GM21737 (cell line): Measurements from ENCODE around the gene B3GLCT.

Source experiments
- ATAC-seq: cut with Tn5 transposase; IDR thresholded peaks from one replicate; pipeline ENCODE4 v1.9.1; 2021; ENCODE audit warnings: mild to moderate bottlenecking, moderate library complexity; ENCODE audit not compliant: unreplicated experiment

B3GLCT gene

DNA sequence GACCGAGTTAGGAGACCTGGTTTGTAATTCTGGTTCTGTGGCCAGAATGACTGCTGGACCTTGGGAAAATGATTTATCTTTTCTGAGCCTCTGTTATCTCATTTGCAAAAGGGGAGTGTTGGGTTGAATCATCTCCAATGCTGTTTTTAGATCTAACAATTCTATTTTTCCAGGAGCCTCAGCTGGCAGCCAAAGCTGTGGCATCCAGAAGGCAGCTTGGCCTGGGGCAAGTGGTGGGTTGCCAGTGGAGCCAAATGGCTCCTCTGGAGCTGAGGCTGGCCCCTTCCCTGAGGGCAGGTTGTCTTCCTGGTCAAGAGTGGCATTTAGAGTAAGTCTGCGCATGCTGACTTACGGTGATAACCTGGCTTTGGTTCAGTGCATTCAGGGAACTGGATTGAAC is 21.3 kb downstream of the B3GLCT start:
- ATAC-seq = no peak

DNA sequence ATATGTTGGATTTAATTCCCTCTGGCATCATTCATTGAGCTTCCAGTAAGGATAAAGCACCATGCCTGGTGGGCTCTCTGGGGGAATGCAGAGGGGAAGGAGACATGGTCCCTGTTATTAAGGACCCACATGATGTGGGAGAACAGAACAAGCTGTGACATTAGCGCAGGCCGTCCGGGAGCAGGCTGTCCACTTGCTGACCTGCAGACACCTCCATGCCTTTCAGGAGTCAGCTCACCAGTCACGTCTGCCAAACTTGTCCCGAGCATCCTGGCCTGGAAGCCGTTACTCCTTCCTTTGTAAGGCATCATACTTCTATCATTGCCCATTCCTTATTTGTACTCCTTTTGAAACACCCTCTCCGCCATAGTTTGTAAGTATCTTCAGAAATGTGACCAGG is 23.4 kb downstream of the B3GLCT start:
- ATAC-seq = no peak

DNA sequence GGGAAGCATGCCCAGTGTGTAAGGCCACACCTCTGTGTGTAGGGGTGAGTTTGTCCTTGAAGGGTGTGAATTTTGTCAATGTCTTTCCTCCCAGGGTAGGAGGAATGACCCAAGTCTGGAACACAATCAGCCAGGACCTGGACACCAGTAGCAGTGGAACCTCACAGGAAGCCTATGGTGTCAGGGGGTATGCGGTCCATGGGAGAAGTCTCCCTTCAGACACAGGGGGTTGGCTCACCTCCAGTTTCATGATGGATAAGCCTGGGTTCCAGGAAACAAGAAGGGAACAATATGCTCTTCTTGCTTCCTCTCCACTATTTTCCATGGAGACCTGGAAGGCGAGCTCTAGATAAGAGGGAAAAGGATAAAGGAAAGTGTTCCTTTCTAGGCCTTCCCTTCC is 23.9 kb downstream of the B3GLCT start:
- no peak for ATAC-seq

DNA sequence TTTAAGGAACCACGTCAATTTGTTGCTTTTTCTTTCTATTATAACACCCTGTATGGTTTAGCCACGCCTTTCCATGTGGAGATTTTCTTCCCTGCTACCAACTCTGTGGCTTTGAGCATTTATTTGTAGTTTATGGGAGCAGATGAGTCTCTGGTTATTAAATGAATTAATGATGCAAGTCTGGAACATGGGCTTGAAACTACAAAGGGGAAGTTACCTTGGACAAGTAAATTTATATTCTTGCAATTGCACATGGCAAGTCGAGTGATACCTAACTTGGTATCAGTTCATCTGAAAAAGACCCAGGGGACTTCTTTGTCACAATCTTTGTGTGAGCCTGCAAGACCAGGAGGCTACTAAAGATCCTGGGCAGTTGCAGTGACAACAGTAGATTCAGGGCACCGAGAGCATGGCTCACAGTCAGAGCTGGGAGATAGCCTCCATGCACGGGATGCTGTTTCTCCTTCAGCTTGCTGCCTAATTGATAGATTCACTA is 24.4 kb downstream of the B3GLCT start:
- no peak for ATAC-seq

DNA sequence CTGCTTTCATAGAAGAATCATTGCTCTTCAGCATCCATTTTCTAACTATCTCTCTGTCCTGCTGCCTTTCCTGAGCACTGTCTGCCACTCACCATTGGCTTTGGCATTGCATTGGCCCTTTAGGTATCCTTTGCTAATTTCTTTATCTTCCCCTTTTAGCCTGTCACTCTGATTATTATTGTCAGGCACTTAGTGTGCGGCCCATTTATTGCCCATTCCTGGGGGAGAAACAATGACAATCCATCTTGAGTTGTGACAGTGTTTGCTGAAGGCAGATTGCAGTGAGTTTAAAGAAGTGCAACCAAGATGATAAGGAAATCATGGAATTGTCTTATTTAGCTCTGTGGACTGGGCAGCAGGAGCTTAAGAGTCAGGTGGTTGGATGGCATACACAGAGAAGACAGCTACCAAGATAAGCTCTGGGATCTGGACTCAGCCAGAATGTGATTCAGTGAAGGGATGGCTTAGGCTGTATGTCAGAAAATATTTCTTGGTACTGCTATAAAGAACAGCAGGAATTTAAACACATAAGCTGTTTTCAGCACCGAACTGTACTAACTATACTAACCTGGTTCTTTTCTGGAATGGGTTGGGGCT is 25.3 kb downstream of the B3GLCT start:
- ATAC-seq = no peak

DNA sequence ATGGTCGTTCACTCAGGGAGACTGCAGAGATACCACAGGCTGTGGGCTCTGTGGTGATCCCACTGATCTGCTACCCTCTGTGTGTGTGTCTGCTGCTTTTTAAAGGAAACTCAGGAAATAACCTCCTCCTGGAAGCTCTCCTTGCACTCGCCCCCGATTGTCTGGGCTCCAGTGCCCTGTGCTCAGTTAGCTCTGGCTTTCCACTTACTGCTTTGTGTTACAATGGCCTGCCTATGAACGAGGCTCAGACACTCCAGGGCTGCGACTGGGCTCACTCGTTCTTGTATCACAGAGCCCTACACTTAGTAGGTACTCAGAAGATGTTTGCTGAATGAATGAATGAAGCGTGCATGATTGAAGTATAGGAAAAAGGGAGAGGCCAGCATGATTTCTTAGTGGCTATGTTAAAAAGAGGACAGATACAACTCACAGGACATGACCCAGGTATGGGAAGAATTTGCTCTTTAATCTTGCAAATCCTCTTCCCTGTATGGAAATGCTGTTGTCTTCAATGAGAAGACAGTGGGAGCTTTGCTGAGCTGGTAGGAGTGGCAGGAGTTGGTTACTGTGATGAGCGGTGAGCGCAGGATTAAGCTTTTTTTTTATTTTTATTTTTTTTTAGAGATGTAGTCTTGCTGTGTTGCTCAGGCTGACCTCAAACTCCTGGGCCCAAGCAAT is 26.4 kb downstream of the B3GLCT start:
- ATAC-seq = no peak

DNA sequence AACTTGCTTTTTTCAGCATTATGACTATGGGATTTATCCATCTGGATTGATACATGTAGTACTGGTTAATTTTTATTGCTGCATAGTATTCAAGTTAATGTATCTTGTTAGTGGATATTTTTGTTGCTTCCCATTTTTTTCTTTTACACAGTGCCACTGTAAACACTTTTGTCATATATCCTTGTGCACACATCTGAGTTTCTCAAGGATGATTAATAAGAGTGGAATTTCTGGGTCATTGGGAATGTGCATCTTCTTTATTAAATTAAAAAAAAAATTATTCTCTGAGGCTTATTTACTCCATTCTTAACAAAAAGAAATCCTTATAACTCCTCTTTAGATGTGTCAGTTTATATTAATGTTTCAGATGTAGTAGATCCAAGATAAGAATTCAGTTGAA is 27.3 kb downstream of the B3GLCT start:
- no peak for ATAC-seq

DNA sequence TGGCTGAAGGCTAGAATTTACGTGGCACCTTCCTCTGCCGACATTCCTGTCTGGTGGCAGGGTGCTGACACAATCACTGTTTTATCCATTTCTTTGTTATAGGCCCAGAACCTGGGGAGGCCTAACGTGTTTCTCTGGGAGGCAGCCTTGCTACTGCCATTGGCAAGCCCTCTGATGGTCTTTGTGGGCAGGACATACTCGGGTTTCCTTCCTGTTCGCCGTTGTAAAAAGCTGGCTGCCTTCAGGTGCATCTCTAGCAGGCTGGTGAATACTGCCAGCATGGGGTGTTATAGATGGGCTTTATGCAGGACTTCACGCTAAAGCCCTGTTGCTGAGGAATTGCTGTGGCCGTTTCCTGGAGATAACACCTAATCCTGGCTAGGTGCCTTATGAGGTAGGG is 28.1 kb downstream of the B3GLCT start:
- no peak for ATAC-seq

DNA sequence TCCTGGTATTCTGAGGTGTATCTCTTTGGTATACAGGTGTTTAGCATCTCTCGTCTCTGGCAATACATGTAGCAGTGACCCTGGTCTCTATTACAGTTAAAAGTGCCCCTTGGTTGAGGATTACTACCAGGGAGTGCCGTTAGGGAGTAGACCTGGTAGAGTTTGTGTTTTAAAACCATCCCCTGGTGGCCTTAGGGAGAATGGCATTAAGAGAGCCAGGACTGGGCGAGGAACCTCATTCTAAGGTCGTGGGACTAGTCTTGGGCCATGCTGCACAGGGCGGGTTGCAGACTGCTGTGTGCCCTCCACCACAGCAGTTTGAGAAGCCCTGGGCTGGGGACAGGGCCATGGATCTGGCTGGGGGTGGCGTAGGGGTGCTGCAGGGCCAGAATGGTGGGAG is 35.0 kb downstream of the B3GLCT start:
- ATAC-seq = no peak

DNA sequence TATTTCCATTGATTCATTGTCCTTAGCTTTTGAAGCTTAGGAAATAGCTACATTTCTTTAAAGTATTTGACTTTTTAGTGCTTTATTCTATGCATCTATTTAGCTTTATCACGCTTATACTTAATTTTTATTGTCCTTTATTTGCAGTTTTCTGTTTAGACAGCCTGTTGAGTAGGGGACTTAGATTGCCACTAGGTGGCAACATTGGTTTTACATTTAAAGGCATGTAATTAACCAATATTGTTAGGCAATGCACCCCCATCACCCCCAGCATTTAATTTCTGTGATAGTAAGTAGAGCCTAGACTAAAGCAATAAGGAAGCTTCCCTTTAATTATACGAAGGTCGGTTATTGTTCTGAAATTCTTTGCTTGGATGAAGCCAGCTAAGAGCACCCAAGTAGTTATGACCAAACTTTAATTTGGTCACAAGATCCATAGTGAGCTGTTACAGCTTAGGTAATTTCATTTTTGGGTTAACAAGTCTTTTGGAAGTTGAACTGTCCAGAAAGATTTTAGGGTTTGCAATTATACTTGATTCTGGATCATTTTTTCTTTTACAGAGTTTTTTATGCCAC is 36.5 kb downstream of the B3GLCT start:
- no peak for ATAC-seq

DNA sequence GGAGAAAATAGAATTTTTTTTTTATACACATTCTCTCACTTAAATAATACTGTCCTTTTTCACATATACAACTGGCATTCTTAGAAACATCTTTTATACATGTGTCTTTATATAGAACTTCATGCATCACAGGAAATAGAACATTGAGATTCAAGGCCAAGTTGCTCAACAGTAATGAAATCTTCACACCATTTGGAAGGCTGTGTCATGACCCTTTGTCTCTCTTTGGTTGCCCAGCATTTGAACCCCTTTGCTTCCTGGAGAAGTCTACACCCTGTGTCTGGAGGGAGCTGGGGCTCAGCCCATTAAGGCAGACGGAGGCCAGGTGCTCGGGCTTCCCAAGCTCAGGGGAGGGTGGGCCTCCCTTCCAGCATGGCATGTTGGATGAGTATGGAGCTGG is 41.1 kb downstream of the B3GLCT start:
- ATAC-seq = no peak

DNA sequence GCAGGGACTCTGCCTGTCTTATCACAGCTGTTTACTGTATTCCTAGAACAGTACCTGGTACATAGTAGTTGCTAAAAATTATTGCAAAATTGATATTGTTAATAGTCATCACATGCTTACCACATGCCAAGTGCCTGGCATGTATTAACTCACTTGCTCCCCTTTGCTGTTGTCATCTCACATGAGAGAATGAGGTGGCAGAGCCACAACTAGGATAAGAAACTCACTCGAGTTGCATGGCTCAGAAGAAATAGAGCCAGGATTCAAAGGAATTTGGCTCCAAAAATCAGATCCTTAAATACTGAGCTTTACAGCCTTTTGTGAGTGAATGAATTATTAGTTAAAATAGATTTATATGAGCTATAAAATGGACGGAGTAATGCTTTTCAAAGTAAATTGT is 42.6 kb downstream of the B3GLCT start:
- no peak for ATAC-seq

DNA sequence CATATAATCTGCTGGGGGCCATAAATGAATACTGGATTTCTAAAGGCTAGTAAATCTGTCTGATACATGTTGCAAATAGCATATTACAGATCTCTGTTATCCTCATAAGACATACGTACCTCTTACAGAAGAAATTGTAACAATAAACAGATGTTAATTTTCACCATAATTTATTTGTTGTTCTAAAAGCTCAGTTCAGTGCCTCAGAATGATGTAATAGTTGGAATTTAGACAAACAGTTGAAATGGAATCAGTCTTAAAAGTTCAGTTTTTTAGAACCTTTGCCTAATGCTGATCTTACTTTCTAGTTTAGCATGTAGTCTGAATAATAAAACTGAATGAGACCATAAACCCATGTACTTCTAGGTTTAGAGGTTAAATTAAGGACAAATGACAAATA is 43.1 kb downstream of the B3GLCT start:
- no peak for ATAC-seq

DNA sequence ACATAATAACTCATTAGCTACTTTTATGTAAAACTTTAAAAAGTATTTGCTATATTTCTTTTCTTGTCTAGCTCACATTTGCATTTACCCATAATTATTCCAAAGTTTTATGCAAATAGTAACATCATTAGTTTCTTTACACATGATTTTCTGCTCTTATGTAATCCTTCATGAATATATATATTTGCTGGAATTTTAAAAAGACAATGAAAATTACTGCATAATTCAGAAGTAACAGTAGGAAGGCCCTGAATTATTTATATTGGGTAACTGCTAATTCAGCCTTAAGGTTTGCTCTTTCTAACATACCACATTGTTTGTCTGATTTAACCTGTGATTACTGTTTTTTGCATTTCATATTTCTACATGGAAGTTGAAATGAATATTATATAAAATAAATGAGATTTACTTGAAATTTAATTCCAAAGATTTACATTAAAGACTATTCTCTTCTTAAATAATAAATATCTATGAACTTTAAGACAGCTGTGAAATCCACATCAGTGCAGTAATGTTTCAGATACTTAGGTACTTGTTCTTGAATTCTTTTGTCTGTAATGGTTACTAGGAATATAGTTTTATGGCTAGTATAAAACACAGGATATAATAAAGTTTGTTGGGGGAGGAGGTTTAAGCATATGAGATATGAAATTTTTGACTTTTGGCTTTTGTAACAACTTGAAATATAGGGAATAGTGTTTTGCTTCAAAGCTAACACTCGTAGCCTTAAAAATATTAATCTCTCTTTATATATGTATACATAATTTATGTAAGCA is 46.0 kb downstream of the B3GLCT start:
- no peak for ATAC-seq

DNA sequence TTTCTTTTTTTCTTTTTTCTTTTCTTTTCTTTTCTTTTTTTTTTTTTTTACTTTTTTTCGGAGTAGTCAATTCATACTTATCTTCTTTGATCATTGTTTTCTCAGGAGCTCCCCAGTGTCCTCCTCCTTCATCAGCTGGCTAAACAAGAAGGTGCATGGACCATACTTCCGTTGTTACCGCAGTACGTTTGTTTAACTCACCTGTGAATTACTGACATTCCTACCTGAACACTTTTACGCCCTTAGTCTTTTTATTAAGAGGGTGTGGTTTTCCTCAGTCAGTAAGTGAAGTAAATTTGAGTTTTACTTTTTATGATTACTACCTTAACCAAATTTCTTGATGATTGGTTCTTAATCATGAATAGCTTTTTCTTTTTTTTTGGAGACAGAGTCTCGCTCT is 47.1 kb downstream of the B3GLCT start:
- ATAC-seq = no peak

DNA sequence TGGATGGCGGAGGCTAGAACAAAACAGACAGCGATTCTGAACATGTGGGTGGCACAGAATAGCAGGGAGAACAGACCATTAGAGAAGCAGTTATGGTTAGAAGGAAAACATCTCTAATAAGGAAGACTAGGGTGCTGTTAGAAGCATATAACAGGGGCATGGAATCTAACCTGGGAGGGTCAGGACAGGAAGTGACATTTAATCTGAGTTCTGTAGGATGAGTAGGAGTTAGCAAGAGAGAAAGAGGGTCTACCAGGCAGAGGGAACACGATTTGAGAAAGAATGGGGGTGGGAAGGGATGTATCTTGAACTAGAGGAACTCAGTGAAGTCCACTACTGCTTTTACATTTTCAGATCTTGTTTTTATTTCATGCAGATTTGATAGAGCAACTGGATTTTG is 48.6 kb downstream of the B3GLCT start:
- no peak for ATAC-seq

DNA sequence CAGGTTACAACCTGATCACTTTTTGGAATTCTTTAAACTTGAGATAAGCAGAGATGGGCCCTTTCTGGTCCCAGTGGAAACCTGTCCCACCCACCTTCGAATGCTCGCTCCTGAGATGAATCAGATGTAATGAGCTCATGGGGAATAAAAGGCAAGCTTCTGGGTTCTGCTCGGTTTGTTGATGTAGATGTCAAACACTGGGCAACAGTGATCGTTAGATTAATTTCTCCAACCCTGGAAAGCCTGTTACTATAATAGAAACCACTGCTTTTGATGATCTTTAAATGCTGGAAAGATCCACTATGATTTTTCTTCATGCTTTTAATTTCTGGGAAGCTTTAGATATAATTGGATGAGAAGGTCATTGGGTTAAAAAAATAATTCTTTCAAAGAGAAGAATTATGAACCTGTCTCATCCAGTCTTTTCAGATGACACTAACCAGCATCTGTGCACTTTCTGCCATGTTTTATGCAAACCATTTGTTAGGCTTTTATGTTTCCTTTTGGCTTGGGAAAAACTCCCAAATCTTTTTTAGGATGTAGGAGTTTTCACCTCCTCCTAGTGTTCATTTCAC is 49.3 kb downstream of the B3GLCT start:
- ATAC-seq = no peak

DNA sequence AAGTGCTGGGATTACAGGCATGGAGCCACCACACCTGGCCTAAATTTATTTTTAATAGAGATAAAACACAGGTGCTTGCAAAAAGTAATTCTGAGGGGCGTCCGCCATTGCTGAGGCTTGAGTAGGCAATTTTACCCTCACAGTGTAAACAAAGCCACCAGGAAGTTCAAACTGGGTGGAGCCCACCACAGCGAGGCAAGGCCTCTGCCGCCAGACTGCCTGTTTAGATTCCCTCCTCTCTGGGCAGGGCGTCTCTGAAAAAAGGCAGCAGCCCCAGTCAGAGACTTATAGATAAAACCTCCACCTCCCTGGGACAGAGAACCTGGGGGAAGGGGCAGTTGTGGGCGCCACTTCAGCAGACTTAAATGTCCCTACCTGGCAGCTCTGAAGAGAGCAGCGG is 50.7 kb downstream of the B3GLCT start:
- ATAC-seq = no peak

DNA sequence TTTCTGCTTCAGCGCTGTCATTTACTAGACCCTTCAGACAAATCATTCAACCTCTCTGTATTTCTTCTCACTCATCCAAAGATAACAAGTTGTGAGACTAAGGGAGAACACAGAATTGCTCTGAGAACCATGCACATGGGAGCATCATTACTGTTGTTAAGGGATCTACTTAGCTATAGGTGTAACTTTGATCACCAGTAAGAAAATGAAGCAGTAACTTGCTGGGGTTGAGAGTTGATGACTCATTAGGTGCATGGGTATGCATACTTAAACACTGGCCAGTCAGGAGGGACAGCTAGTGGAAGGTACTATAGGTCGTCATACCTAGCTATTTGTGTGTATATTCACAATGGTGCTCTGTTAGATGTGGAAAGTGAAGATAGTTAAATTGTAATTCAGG is 61.5 kb downstream of the B3GLCT start:
- no peak for ATAC-seq

DNA sequence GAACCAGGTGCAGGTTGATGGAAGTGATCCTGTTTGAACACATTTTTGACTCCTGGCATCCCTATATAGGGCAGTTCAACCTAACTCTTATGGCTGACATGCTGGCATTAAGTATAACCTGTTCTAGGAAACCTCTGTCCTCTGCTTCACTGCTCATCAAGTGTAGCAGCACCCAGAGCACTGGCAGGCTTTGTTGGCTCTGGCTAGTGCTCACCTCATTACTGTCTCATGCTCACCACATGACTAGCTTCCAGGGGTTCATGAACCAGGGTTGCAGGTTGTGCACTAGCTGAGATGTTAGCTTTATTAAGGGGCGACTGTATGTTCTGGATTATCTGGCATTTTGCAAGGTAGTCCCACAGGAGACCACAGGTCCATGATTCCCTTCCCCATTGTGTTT is 63.6 kb downstream of the B3GLCT start:
- ATAC-seq = no peak

DNA sequence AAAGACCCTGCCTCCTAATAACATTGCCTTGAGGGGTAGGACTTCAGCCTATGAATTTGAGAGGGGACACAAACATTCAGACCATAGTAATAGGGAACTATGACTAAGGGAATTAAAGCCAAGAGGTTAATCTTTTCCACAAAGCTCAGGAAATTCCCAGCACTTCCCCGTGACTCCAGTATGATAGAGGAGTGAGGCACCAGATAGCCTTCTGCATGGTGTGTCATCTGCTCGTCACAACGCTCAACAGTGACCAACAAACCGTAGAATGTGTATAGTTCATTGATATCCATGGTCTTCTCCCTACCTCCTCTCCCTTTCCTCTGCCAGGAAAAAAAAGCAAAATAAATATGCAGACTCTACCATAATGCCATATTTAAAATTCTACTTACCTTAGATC is 64.4 kb downstream of the B3GLCT start:
- ATAC-seq = no peak
